Endothelial cell (in vitro differentiated cells): ENCODE measurements around the gene HNRNPLL. TPM values are rescaled to one million over a fixed set of nuclear protein-coding genes. Genes with fewer than 3 reads are reported as not detected.

Source experiments
- DNase-seq: peaks from one replicate; pipeline ENCODE4 v3.0.0; 2021; ENCODE audit warnings: low spot score
- H3K27ac Mint-ChIP-seq: one replicate; pipeline ENCODE4 v1.8.0; 2021; ENCODE audit warnings: mixed read lengths, inconsistent platforms; ENCODE audit not compliant: unreplicated experiment
- H3K27me3 Mint-ChIP-seq: one replicate; pipeline ENCODE4 v1.8.0; 2021; ENCODE audit warnings: mild to moderate bottlenecking, moderate library complexity, mixed read lengths, inconsistent platforms; ENCODE audit not compliant: unreplicated experiment
- H3K36me3 Mint-ChIP-seq: one replicate; pipeline ENCODE4 v1.8.0; 2021; ENCODE audit warnings: mild to moderate bottlenecking, low read depth, mixed read lengths, inconsistent platforms; ENCODE audit not compliant: unreplicated experiment
- H3K4me1 Mint-ChIP-seq: one replicate; pipeline ENCODE4 v1.8.0; 2021; ENCODE audit warnings: mild to moderate bottlenecking, mixed read lengths, inconsistent platforms; ENCODE audit not compliant: unreplicated experiment
- H3K4me3 Mint-ChIP-seq: one replicate; pipeline ENCODE4 v1.8.0; 2021; ENCODE audit warnings: mild to moderate bottlenecking, mixed read lengths, inconsistent platforms; ENCODE audit not compliant: unreplicated experiment
- H3K9me3 Mint-ChIP-seq: one replicate; pipeline ENCODE4 v1.8.0; 2021; ENCODE audit warnings: mixed read lengths, inconsistent platforms; ENCODE audit not compliant: unreplicated experiment
- CTCF ChIP-seq: fragments of 200-600 bp; sonication (generic); IDR thresholded peaks from one replicate; pipeline ENCODE4 v1.5.0; 2021; ENCODE audit warnings: antibody characterized with exemption; ENCODE audit not compliant: unreplicated experiment
- total RNA-seq: library from RNA; stranded (reverse); fragmentation: NEBNext Ultra II Directional; extraction: Animal tissue kit (Norgen Biotek cat#: 25700); gene quantifications from one replicate; pipeline ENCODE4 v1.2.1, GENCODE V29; 2021; ENCODE audit not compliant: unreplicated experiment

The HNRNPLL gene
- total RNA-seq, 1 donor from 2014 or later = 57.1 TPM

GRCh38 chr2:38600242-38600891, 2.4 kb downstream of the HNRNPLL start:
- Mint-ChIP-seq H3K4me3 (peak overlapping the region; percentile 96), H3K27ac (peak overlapping the region; percentile 87), H3K9me3 (no peaks in the 10 kb centered on the region), H3K36me3 (peaks cover 7% of the 10 kb centered on the region), H3K4me1 (peaks cover 45% of the 10 kb centered on the region), H3K27me3 (peaks cover 8% of the 10 kb centered on the region)
- TF ChIP-seq CTCF = no peak
- no peak for DNase-seq

- no peak for DNase-seq
- no peak overlapping the region for H3K4me3 Mint-ChIP-seq
- peaks cover 8% of the 10 kb centered on the region for H3K27me3 Mint-ChIP-seq
- H3K4me1 Mint-ChIP-seq = peaks cover 45% of the 10 kb centered on the region
- H3K36me3 Mint-ChIP-seq = peaks cover 7% of the 10 kb centered on the region
- no peak overlapping the region for H3K27ac Mint-ChIP-seq
- TF ChIP-seq CTCF = no peak
- H3K9me3 Mint-ChIP-seq = no peaks in the 10 kb centered on the region
Observed at GRCh38 chr2:38599706-38600105, 3.0 kb downstream of the HNRNPLL start.

GRCh38 chr2:38598991-38599295, 3.8 kb downstream of the HNRNPLL start:
- no peak for TF ChIP-seq CTCF
- DNase-seq = no peak
- Mint-ChIP-seq H3K27me3 (peaks cover 6% of the 10 kb centered on the region), H3K27ac (peak overlapping the region; percentile 10), H3K4me1 (peaks cover 42% of the 10 kb centered on the region), H3K4me3 (no peak overlapping the region), H3K36me3 (peaks cover 6% of the 10 kb centered on the region), H3K9me3 (no peaks in the 10 kb centered on the region)

- H3K27ac Mint-ChIP-seq = peak overlapping the region; percentile 37
- H3K36me3 Mint-ChIP-seq = peaks cover under 1% of the 10 kb centered on the region
- no peak overlapping the region for H3K4me3 Mint-ChIP-seq
- TF ChIP-seq CTCF = no peak
- no peaks in the 10 kb centered on the region for H3K9me3 Mint-ChIP-seq
- H3K4me1 Mint-ChIP-seq = peaks cover 38% of the 10 kb centered on the region
- DNase-seq = no peak
- peaks cover 2% of the 10 kb centered on the region for H3K27me3 Mint-ChIP-seq
Observed at GRCh38 chr2:38598200-38598990, 4.3 kb downstream of the HNRNPLL start.

GRCh38 chr2:38597115-38597514, 5.6 kb downstream of the HNRNPLL start:
- H3K27ac Mint-ChIP-seq = no peak overlapping the region
- no peaks in the 10 kb centered on the region for H3K27me3 Mint-ChIP-seq
- no peaks in the 10 kb centered on the region for H3K36me3 Mint-ChIP-seq
- H3K4me3 Mint-ChIP-seq = no peak overlapping the region
- no peak for DNase-seq
- H3K4me1 Mint-ChIP-seq = peaks cover 36% of the 10 kb centered on the region
- no peak for TF ChIP-seq CTCF
- no peaks in the 10 kb centered on the region for H3K9me3 Mint-ChIP-seq
